GM12892 (cell line): Measurements from ENCODE around the gene POU1F1.
"Not testable (repeated sequence)": the region's sequence is repeated elsewhere in the genome, so short reads cannot be mapped to it uniquely, and the experiment has no call there.

Experiments
- DNase-seq: peaks from one replicate; pipeline ENCODE4 v3.0.0; 2011; ENCODE audit not compliant: insufficient read length
- FAIRE-seq: peaks from 2 replicates; lab custom pipeline; 2011; peaks lifted over from hg19 to GRCh38; lab: Jason Lieb, UNC
- POLR2A ChIP-seq: IDR thresholded peaks from 2 replicates; pipeline ENCODE4 v1.6.1; 2011; ENCODE audit warnings: low read depth, low read length, control low read depth
- POLR2AphosphoS5 ChIP-seq: IDR thresholded peaks from 2 replicates; pipeline ENCODE4 v1.6.1; 2011; ENCODE audit warnings: low read depth, low read length, control low read depth
- TAF1 ChIP-seq: IDR thresholded peaks from 2 replicates; pipeline ENCODE4 v1.6.1; 2011; ENCODE audit warnings: low read depth, mild to moderate bottlenecking, control low read depth, low read length, borderline replicate concordance

POU1F1 gene

DNA sequence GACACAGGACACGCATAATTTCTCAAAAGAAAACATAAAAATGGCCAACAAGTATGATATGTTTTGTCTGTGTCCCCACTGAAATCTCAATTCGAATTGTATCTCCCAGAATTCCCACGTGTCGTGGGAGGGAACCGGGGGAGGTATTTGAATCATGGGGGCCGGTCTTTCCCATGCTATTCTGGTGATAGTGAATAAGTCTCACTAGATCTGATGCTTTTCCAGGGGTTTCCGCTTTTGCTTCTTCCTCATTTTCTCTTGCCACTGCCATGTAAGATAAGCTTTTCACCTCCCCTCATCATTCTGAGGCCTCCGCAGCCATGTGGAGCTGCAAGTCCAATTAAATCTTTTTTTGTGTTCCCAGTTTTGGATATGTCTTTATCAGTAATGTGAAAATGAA lies 12.1 kb upstream of the POU1F1 start:
- FAIRE-seq (no peak), DNase-seq (no peak)
- TF ChIP-seq POLR2A (no peak), TAF1 (no peak), POLR2AphosphoS5 (no peak)

DNA sequence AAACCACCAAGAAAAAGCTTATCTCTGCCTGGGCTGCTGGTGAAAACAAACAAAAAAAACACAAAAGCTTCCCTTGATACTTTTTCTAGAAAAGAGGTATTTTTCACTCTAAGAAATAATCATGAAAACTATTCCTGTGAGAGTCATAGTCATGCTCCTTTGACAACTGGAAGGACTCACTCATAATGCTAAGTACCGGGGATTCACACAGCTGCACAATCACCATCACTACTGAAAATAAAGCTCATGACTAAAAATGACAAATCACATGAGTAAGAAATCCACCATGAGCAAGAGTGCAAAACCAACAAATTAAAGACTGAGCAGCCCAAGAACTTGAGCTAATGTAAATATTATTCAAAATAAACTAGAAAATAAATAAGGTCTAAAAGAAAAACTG lies 10.6 kb upstream of the POU1F1 start:
- TF ChIP-seq POLR2AphosphoS5 (no peak), TAF1 (no peak), POLR2A (no peak)
- FAIRE-seq = no peak

DNA sequence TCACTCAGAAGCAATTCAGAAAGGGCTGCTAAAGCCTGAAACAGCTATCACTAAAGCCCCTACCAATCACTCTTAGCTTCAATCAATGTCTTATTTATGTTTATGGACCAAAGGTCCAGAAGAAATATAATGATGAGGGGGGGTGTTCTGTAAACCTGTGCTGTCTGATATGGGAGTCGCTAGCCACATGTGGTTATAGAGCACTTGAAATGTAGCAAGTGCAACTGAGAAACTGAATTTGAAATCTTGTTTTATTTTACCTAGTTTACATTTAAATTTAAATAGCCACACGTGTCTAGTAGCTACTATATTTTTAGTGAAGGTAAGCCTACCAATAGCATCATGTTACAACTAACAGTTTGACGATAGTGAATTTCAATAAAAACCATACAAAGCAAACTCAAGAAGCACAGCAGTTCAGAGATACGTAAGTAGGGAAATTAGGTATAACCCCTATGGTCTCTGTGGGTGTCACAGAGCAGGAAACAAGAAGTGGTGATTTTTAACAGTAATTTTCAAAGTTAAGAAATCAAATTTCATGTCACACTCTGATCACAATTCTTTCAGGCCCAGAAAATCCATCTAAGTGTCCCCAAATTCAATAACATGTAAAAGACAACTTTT lies 3.6 kb downstream of the POU1F1 start:
- TF ChIP-seq POLR2AphosphoS5 (no peak), TAF1 (no peak), POLR2A (no peak)
- FAIRE-seq = peak; percentile 78
- no peak for DNase-seq

More for the DNA sequence above, 10.6 kb upstream of the POU1F1 start:
- DNase-seq = no peak

DNA sequence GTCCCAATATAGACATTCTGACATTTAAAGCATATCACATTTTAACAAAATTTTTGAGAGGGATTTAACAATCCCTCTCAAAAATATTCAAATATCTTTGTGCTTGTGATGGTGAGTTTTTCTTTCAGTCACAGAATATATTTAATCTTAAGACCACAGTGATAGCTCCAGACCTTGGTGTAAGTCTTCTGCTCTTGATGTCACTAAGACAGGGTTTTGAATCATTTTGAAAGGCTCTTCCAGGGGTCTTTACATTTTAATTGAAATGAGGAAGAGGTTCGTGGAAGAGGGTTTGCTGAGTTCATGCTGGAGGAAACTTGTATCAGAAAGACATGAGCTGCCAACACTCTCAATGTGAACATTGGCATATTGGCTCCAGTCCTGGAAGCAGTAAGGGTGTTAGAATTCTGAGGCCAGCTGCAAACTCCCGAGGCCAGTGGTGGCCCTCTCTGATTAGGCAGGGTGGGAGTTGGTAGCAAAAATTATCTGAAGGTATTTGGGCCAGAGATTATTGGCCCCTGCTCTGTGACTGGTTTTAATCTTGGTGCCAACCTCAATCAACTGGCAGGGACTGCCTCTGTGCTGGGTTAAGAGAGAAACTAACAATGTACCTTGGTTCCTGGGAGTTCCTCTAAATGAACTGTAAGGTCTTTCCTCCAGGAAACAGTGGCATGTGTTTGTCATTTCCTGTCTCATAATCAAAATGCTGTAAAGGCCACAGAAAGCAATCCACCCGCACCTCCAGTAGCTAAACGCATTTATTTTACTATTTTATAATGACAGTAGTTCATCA lies 5.3 kb downstream of the POU1F1 start:
- FAIRE-seq (no peak), DNase-seq (no peak)

DNA sequence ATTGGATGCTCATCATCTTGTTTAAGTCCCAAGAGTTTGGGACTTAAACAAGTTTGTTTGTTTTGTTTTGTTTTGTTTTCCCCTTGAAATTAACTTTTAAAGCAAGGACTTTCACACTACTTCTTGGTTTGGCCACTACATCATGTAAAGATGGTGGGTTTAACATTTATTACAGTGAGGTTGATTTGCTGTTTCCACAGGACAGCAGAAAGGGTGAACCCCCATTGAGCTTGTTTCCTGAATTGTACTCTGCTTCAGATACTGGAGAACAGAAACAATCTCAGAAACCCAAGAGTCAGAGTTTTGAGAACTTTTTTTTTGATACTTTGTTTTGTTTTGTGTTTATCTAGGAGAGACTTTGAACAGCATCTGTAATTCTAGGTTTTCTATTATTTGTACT lies 6.7 kb downstream of the POU1F1 start:
- FAIRE-seq (no peak), DNase-seq (no peak)
- TF ChIP-seq POLR2A = no peak
- no peak for TF ChIP-seq TAF1
- no peak for TF ChIP-seq POLR2AphosphoS5

More for the DNA sequence above, 5.3 kb downstream of the POU1F1 start:
- no peak for TF ChIP-seq TAF1
- no peak for TF ChIP-seq POLR2AphosphoS5
- TF ChIP-seq POLR2A = no peak

DNA sequence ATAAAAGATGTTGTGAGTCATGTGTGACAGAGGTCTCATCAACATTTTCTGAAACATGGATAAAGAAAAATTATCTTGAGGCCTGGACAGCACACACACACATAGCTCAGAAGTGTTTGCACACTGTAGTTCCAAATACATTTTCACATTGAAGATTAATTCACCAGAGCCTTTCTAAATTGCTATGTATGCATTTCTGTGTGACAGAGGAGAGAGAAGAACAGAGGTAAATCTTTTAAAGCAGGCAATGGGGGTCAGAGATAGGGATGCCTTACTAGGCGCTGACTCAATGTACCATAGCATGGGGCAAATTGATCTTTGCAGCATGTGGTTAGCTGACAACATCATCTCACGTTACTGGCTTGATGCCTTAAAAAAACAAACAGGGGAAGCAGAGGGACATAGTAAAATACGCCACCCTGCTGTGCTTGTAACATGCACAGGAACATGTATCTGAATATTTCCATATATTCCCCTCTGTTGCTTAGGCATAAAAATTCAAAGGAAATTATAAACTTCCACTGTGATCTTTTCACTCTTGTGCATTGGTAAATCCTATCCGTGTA lies 7.7 kb downstream of the POU1F1 start:
- no peak for TF ChIP-seq TAF1
- TF ChIP-seq POLR2AphosphoS5 = no peak
- no peak for TF ChIP-seq POLR2A
- DNase-seq = no peak
- no peak for FAIRE-seq

DNA sequence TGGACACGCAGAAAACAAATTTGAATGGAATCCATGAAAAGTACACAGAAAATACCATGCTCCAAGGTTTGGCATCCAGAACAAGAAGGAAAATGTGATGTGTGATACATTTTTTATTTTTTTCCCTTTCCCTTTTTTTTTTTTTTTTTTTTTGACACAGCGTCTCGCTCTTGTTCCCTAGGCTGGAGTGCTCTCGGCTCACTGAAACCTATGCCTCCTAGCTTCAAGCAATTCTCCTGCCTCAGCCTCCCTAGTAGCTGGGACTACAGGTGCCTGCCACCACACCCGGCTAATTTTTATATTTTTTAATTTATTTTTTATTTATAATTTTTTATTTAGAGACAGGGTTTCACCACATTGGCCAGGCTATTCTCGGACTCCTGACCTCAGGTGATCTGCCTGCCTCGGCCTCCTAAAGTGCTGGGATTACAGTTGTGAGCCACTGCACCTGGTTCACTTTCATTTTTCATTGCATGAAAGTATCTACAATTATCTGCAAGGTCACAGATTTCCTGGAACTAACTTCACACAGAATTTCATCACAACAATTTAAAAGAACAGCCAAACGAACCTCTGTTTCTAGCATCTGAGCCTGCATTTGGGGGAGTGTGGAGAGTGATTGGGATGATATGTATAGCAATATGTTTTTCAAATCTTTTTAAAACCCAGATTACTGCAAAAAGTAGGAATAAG lies 8.3 kb downstream of the POU1F1 start:
- no peak for DNase-seq
- FAIRE-seq = no peak
- TF ChIP-seq TAF1 = no peak

DNA sequence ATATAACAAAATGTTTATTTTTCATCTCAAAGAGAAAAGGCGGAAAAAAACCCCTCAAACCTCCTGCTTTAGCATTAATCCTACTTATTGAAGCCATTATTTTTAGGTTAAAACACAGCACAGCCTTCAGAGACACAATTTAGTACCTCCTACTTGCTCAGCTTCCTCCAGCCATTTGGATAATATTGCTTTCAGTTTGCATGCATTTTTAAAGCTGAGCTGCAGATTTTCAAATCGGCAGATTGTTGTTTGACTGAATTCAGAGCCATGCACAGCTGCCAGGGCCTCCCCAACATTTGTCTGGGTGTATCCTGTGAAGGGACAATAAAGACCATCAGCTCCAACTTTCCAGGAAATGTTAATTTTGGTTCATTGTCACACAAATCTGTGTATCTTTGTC lies 14.5 kb downstream of the POU1F1 start:
- no peak for DNase-seq
- no peak for FAIRE-seq
- TF ChIP-seq POLR2AphosphoS5 (no peak), POLR2A (no peak), TAF1 (no peak)

DNA sequence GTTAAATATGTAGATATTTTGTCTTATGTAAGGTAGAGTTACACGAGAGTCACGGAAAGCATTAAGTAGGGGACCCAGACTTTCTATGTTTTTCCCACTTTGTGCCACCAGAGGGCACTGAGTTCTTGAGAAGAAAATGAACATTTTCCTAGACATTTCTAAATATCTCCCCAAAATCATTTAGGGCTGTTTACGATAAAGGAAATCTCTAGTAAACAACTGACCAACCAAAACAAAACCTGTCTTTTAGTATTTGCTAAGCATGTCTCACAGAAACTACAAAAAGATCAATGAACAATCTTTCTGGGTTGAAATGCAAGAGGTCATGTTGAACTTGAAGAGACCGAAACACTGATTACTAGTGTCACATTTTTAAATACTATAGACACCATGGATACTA lies 16.1 kb downstream of the POU1F1 start:
- FAIRE-seq (peak; percentile 83), DNase-seq (no peak)
- TF ChIP-seq POLR2AphosphoS5 (no peak), TAF1 (no peak), POLR2A (no peak)

DNA sequence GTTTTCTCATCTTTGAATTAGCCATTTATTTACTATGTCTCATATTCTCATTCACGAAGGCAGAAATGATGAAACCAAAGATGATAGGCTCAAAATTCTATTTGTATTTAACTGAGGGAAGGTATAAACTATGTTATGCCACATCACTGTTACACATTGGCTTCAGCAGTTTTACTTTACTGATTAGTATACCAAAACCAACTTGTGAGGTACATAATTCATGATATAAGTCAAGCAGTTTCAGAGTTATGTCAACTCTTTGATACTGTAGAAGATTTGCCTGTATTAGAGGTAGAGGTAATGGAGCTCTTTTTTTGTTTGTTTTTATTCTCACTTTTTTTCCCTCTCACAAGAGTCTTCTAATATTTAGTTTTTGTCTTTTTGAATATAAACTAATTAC lies 26.4 kb downstream of the POU1F1 start:
- TF ChIP-seq POLR2AphosphoS5 = no peak
- no peak for TF ChIP-seq POLR2A
- no peak for TF ChIP-seq TAF1
- DNase-seq (no peak), FAIRE-seq (no peak)

DNA sequence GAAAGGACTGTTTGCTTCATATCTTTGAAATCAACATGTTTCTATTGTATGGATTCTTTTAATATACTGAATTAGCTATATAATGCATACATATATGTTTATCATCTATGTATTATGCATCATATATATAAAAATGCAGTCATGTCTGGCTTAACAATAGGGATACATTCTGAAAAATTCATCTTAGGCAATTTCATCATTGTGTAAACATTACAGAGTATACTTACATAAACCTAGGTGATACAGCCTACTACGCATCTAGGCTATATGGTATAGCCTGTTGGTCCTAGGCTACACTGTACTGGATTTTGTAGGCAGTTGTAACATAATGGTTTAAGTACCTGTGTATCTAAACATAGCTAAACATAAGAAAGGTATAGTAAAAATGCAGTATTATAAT lies 27.6 kb downstream of the POU1F1 start:
- no peak for DNase-seq
- FAIRE-seq = no peak
- TF ChIP-seq POLR2A (no peak), POLR2AphosphoS5 (no peak), TAF1 (no peak)

DNA sequence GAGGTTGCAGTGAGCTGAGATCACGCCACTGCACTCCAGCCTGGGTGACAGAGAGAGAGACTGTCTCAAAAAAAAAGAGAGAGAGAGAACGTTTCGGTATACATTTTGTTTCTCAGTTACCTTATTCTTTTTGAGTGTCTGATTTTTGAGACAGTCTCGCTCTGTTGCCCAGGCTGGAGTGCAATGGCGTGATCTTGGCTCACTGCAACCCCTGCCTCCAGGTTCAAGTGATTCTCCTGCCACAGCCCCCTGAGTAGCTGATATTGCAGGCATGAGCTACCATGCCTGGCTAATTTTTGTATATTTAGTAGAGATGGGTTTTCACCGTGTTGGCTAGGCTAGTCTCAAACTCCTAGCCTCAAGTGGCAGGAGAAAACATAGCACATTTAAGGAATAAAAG lies 28.2 kb downstream of the POU1F1 start:
- DNase-seq, FAIRE-seq: not testable (repeated sequence)
